KMS-11 (cell line): ENCODE data around the gene CLDN20.

ENCODE experiments used
- H2AFZ ChIP-seq: fragments of 200-600 bp; sonication (generic); 2 replicates; pipeline ENCODE4 v1.6.1; 2016; ENCODE audit warnings: antibody characterized with exemption, mixed run types, low read depth
- H3K27ac ChIP-seq: fragments of 200-600 bp; sonication (generic); 2 replicates; pipeline ENCODE4 v1.6.1; 2016; ENCODE audit warnings: mild to moderate bottlenecking, mixed run types
- H3K27me3 ChIP-seq: fragments of 200-600 bp; sonication (generic); 2 replicates; pipeline ENCODE4 v1.6.1; 2017; ENCODE audit warnings: mild to moderate bottlenecking, low read depth, mixed run types, moderate library complexity; ENCODE audit not compliant: insufficient read depth
- H3K36me3 ChIP-seq: fragments of 200-600 bp; sonication (generic); 2 replicates; pipeline ENCODE4 v1.6.1; 2017; ENCODE audit warnings: mild to moderate bottlenecking, mixed run types; ENCODE audit not compliant: insufficient read depth
- H3K4me1 ChIP-seq: fragments of 200-600 bp; sonication (generic); 2 replicates; pipeline ENCODE4 v1.6.1; 2016; ENCODE audit warnings: mild to moderate bottlenecking, low read depth, mixed run types; ENCODE audit not compliant: poor library complexity, severe bottlenecking
- H3K4me2 ChIP-seq: fragments of 200-600 bp; sonication (generic); 2 replicates; pipeline ENCODE4 v1.7.0; 2016; ENCODE audit warnings: mild to moderate bottlenecking, mixed run types
- H3K4me3 ChIP-seq: fragments of 200-600 bp; sonication (generic); IDR thresholded peaks from 2 replicates; pipeline ENCODE4 v1.6.1; 2017; ENCODE audit warnings: low read depth, low read length, mixed read lengths; ENCODE audit not compliant: insufficient read depth
- H3K79me2 ChIP-seq: fragments of 200-600 bp; sonication (generic); 2 replicates; pipeline ENCODE4 v1.6.1; 2016; ENCODE audit warnings: low read depth, mixed run types; ENCODE audit not compliant: insufficient read depth
- H3K9ac ChIP-seq: fragments of 200-600 bp; sonication (generic); 2 replicates; pipeline ENCODE4 v1.6.1; 2016; ENCODE audit warnings: mild to moderate bottlenecking, mixed run types
- H4K20me1 ChIP-seq: fragments of 200-600 bp; sonication (generic); 2 replicates; pipeline ENCODE4 v1.6.1; 2016; ENCODE audit warnings: mild to moderate bottlenecking, mixed run types; ENCODE audit not compliant: insufficient read depth
- TF ChIP-seq, protein P1 (sequence below): fragments of 200-600 bp; sonication (generic); conservative IDR thresholded peaks from 2 replicates; pipeline ENCODE4 v1.6.1; 2017; ENCODE audit warnings: low read depth, mild to moderate bottlenecking, antibody characterized with exemption, low read length, moderate library complexity, mixed read lengths

CLDN20 gene

DNA sequence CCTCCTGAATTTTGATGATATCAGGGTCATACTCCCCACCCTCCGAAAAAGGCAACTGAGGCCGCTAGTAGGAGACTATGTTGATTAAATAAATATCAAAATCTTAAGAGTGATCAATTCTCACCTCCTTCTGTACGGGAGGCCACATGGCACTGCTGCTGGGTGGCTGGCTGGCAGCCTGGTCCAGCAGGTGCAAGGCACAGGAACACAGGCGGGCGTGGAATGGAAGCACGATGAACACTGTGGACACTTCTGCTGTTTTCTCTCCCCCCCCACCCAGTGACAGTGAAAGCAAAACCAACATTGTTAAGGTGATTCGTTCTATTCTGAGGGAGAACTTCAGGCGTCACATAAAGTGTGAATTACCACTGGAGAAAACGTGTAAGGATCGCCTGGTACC lies 9.7 kb upstream of the CLDN20 start:
- H3K36me3 ChIP-seq = no peaks in the 10 kb centered on the region
- no peaks in the 10 kb centered on the region for H3K79me2 ChIP-seq
- H3K9ac ChIP-seq = no peak overlapping the region
- peaks cover 4% of the 10 kb centered on the region for H3K4me1 ChIP-seq
- H3K4me2 ChIP-seq = no peak overlapping the region
- H4K20me1 ChIP-seq = no peaks in the 10 kb centered on the region
- TF ChIP-seq, protein P1, sequence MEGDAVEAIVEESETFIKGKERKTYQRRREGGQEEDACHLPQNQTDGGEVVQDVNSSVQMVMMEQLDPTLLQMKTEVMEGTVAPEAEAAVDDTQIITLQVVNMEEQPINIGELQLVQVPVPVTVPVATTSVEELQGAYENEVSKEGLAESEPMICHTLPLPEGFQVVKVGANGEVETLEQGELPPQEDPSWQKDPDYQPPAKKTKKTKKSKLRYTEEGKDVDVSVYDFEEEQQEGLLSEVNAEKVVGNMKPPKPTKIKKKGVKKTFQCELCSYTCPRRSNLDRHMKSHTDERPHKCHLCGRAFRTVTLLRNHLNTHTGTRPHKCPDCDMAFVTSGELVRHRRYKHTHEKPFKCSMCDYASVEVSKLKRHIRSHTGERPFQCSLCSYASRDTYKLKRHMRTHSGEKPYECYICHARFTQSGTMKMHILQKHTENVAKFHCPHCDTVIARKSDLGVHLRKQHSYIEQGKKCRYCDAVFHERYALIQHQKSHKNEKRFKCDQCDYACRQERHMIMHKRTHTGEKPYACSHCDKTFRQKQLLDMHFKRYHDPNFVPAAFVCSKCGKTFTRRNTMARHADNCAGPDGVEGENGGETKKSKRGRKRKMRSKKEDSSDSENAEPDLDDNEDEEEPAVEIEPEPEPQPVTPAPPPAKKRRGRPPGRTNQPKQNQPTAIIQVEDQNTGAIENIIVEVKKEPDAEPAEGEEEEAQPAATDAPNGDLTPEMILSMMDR = no peak
- no peak overlapping the region for H2AFZ ChIP-seq
- no peak overlapping the region for H3K4me3 ChIP-seq
- no peak overlapping the region for H3K27ac ChIP-seq
- no peaks in the 10 kb centered on the region for H3K27me3 ChIP-seq

DNA sequence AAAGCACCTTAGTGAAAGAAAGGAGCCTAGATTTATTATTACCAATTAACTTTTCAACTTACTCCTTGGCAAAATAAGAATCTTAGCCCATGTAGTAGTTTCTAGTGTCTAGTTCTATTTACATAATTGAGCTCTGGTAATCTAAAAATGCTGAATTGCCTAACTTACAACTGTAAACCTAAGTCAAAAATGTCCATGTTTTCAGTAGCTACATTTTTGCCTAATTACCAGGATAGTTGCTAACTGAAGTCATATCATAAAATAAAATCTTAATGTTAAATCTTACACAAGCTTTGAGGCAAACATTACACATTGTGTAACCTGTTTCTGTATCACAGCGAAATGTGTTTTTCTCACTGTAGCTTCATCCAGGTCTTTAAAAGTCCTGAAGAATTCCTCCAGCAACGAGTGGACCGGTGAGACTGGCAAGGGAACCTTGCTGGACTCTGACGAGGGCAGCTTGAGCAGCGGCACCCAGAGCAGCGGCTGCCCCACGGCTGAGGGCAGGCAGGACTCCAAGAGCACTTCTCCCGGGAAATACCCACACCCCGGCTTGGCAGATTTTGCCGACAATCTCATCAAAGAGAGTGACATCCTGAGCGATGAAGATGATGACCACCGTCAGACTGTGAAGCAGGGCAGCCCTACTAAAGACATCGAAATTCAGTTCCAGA lies 7.6 kb upstream of the CLDN20 start:
- no peak overlapping the region for H3K27ac ChIP-seq
- no peak overlapping the region for H2AFZ ChIP-seq
- H3K4me1 ChIP-seq = peaks cover 25% of the 10 kb centered on the region
- no peak overlapping the region for H3K9ac ChIP-seq
- H3K4me3 ChIP-seq = no peak overlapping the region
- TF ChIP-seq, protein P1 = no peak
- no peaks in the 10 kb centered on the region for H4K20me1 ChIP-seq
- H3K79me2 ChIP-seq = no peaks in the 10 kb centered on the region
- no peak overlapping the region for H3K4me2 ChIP-seq
- H3K36me3 ChIP-seq = no peaks in the 10 kb centered on the region
- no peaks in the 10 kb centered on the region for H3K27me3 ChIP-seq

GRCh38 chr6:155257796-155258195 lies 6.0 kb upstream of the CLDN20 start:
- Histone ChIP-seq H3K4me2 (no peak overlapping the region), H3K27me3 (no peaks in the 10 kb centered on the region), H4K20me1 (no peaks in the 10 kb centered on the region), H3K27ac (no peak overlapping the region), H3K4me3 (no peak overlapping the region), H3K36me3 (no peaks in the 10 kb centered on the region), H3K4me1 (peaks cover 40% of the 10 kb centered on the region), H3K9ac (no peak overlapping the region), H3K79me2 (no peaks in the 10 kb centered on the region), H2AFZ (no peak overlapping the region)
- TF ChIP-seq, protein P1 = no peak

DNA sequence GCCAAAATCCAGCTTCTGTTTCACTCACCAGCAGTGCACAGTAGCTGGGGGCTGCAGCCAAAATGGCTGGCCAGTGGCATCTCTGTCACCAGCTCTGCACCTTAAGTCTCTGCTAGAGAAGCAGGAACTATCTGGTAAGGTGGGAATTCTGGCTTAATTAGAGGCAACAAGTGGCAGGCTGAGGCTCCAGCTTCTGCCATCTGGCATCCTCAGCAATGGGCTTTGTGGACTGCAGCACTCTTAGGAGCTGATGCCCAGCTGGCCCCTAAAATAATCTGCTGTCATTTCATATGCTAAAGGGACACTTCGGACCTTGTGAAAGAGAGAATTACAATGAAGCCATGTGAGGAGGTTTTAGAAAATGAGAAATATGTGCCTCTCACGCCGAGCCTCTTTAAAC lies 4.6 kb upstream of the CLDN20 start:
- Histone ChIP-seq H3K9ac (no peak overlapping the region), H3K27me3 (no peaks in the 10 kb centered on the region), H3K4me2 (no peak overlapping the region), H3K4me1 (peaks cover 43% of the 10 kb centered on the region), H2AFZ (no peak overlapping the region), H3K79me2 (no peaks in the 10 kb centered on the region), H3K27ac (no peak overlapping the region), H3K4me3 (no peak overlapping the region), H3K36me3 (no peaks in the 10 kb centered on the region), H4K20me1 (no peaks in the 10 kb centered on the region)
- TF ChIP-seq, protein P1 = no peak
